HepG2 (cell line): ENCODE data around the gene NBR1. TPM values are rescaled to one million over a fixed set of nuclear protein-coding genes. Genes with fewer than 3 reads are reported as not detected.

Source experiments
- ATRX ChIP-seq: sonication (generic); formaldehyde crosslinking; IDR thresholded peaks from 2 replicates; pipeline ENCODE4 v1.4.0; 2020; ENCODE audit warnings: missing genetic modification reagents, borderline replicate concordance
- CREB3 ChIP-seq: sonication (generic); formaldehyde crosslinking; IDR thresholded peaks from 2 replicates; pipeline ENCODE4 v1.5.0; 2020; ENCODE audit warnings: missing genetic modification reagents
- IRF2 ChIP-seq: IDR thresholded peaks from 2 replicates; pipeline ENCODE4 v1.6.1; 2018; ENCODE audit warnings: missing genetic modification reagents, missing compliant biosample characterization
- IRX3 ChIP-seq: sonication (generic); formaldehyde crosslinking; IDR thresholded peaks from 2 replicates; pipeline ENCODE4 v1.8.1; 2023; ENCODE audit warnings: mild to moderate bottlenecking, low read depth, missing genetic modification reagents, borderline replicate concordance
- MEIS1 ChIP-seq: sonication (generic); formaldehyde crosslinking; IDR thresholded peaks from 2 replicates; pipeline ENCODE4 v1.9.0; 2021; ENCODE audit warnings: mild to moderate bottlenecking, missing genetic modification reagents, moderate library complexity, borderline replicate concordance
- MLX ChIP-seq: IDR thresholded peaks from 2 replicates; pipeline ENCODE4 v1.6.1; 2016
- MXD1 ChIP-seq: sonication (generic); formaldehyde crosslinking; IDR thresholded peaks from 2 replicates; pipeline ENCODE4 v1.4.0; 2020; ENCODE audit warnings: mild to moderate bottlenecking, missing genetic modification reagents
- MXI1 ChIP-seq: IDR thresholded peaks from 3 replicates; pipeline ENCODE4 v1.6.1; 2012; ENCODE audit warnings: low read depth, low read length, inconsistent platforms, borderline replicate concordance
- NBN ChIP-seq: fragments of 450-650 bp; conservative IDR thresholded peaks from 2 replicates; pipeline ENCODE4 v1.6.1; 2017
- PHF20 ChIP-seq: sonication (generic); formaldehyde crosslinking; IDR thresholded peaks from 2 replicates; pipeline ENCODE4 v1.5.0; 2020; ENCODE audit warnings: mild to moderate bottlenecking, missing genetic modification reagents
- POLR2A ChIP-seq, 2 experiments: IDR thresholded peaks; 2 replicates each; pipeline ENCODE4 v1.6.1; 2011; ENCODE audit warnings: low read depth in 2 of 2, low read length in 2 of 2, mild to moderate bottlenecking in 1 of 2, moderate library complexity in 1 of 2; ENCODE audit not compliant: insufficient read depth in 1 of 2
- SALL2 ChIP-seq: sonication (generic); formaldehyde crosslinking; IDR thresholded peaks from 2 replicates; pipeline ENCODE4 v1.8.1; 2023; ENCODE audit warnings: mild to moderate bottlenecking, missing genetic modification reagents, inconsistent platforms
- SIX1 ChIP-seq: sonication (generic); formaldehyde crosslinking; IDR thresholded peaks from 2 replicates; pipeline ENCODE4 v1.4.0; 2020; ENCODE audit warnings: missing genetic modification reagents, borderline replicate concordance
- SMARCE1 ChIP-seq: fragments of 450-650 bp; IDR thresholded peaks from 2 replicates; pipeline ENCODE4 v1.6.1; 2017; ENCODE audit warnings: borderline replicate concordance
- SRF ChIP-seq: IDR thresholded peaks from 2 replicates; pipeline ENCODE4 v1.6.1; 2011; ENCODE audit warnings: mild to moderate bottlenecking, low read depth, low read length, moderate library complexity
- ZNF276 ChIP-seq: sonication (generic); formaldehyde crosslinking; IDR thresholded peaks from 2 replicates; pipeline ENCODE4 v1.4.0; 2020; ENCODE audit warnings: mild to moderate bottlenecking, low read depth, missing genetic modification reagents
- ZNF484 ChIP-seq: sonication (generic); formaldehyde crosslinking; IDR thresholded peaks from 2 replicates; pipeline ENCODE4 v1.5.1; 2020; ENCODE audit warnings: mild to moderate bottlenecking, low read depth, missing genetic modification reagents, borderline replicate concordance
- ZNF687 ChIP-seq: sonication (generic); formaldehyde crosslinking; IDR thresholded peaks from 2 replicates; pipeline ENCODE4 v1.5.1; 2020; ENCODE audit warnings: mild to moderate bottlenecking, missing genetic modification reagents, moderate library complexity
- polyA plus RNA-seq, 8 experiments: library from polyadenylated mRNA; depleted of rRNA in 3 of 8; stranded (reverse) in 7 of 8; unstranded in 1 of 8; fragments of >200 nt; fragmentation: Illumina TruSeq in 4 of 8; extraction: Trizol in 4 of 8; gene quantifications; 2 replicates each; pipeline versions ENCODE4 v1.2.1 to v1.2.3, GENCODE V29; 2011 to 2016; ENCODE audit warnings: low read depth in 4 of 8, missing spikeins in 1 of 8, mixed read lengths in 1 of 8; ENCODE audit not compliant: insufficient read depth in 1 of 8
- total RNA-seq, 5 experiments: library from RNA; depleted of rRNA; stranded (reverse); fragments of >200 nt; fragmentation: Illumina TruSeq; extraction: Trizol; gene quantifications; 2 replicates each; pipeline ENCODE4 v1.2.3, GENCODE V29; 2016; ENCODE audit warnings: low read depth in 1 of 5

Gene NBR1
- total and polyA plus RNA-seq, 2 of the 13 experiments (the other 11 are each of a cell fraction or from before 2014, with no cell fraction given) = 51.7 to 121 TPM

- TF ChIP-seq SIX1 (CRISPR knock-in tag) (peak; percentile 26; the same call in 1 of the 2 replicates), IRX3 (CRISPR knock-in tag) (no peak), ZNF276 (peak; percentile 77; the same call in 1 of the 2 replicates), ZNF687 (CRISPR knock-in tag) (peak; percentile 94), MXD1 (CRISPR knock-in tag) (peak; percentile 89), SRF (peak; percentile 25; the same call in 1 of the 2 replicates), ZNF484 (CRISPR knock-in tag) (no peak; the same call in 1 of the 2 replicates), POLR2A (IDR thresholded peaks at IDR 0.05; ENCODE audit: insufficient read depth in 1 of 2, low read depth in 2 of 2, low read length in 2 of 2) (peak; percentile 57 to 70; a peak in 3 of 4 replicates), SALL2 (0 out of 2 replicates have a peak, but pooled peaks have one; percentile 65), SMARCE1 (no peak), MEIS1 (peak; percentile 89), MXI1 (peak; percentile 88; the same call in 1 of the 3 replicates), ATRX (no peak), IRF2 (CRISPR knock-in tag) (peak; percentile 80; the same call in 1 of the 2 replicates), NBN (no peak), PHF20 (CRISPR knock-in tag) (no peak), MLX (CRISPR knock-in tag) (peak; percentile 73; the same call in 1 of the 2 replicates), CREB3 (peak; percentile 73; the same call in 1 of the 2 replicates)
Observed at GRCh38 chr17:43216762-43217613, 46.0 kb downstream of the NBR1 start (continued).
